Measurements from ENCODE around the gene KRT2. TPM values are rescaled to one million over a fixed set of nuclear protein-coding genes. Genes with fewer than 3 reads are reported as not detected.
A peak's percentile ranks its signal among the peaks of the same experiment; 100 is the strongest.
"Not testable (repeated sequence)": the region's sequence is repeated elsewhere in the genome, so short reads cannot be mapped to it uniquely, and the experiment has no call there.

The KRT2 gene
- polyA plus RNA-seq, 1 donor: not detected

DNA sequence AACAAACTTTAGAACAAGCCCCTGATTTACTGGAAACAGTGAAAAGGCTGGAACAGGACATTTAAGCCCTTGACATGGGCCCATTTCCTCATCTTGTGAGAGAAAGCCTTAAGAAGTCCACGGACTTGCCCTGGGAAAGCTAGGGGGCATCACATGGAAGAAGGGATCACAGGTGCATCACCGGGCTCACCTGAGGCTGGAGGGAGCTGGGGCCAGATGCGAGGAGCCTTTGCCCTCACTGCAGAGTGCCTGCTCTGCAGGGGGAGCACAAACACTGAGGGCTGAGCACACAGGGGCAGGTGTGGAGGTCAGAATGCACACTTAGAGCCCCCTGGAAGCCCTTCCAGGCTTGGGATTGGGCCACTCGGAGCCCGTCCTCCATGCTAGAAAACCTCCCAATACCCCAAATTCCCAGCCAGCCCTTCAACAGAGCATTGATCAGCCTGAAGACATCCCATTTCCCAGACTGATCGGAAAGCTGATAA, 33.4 kb upstream of the KRT2 start:
- no peak for DNase-seq (ENCODE audit: low read depth)

DNA sequence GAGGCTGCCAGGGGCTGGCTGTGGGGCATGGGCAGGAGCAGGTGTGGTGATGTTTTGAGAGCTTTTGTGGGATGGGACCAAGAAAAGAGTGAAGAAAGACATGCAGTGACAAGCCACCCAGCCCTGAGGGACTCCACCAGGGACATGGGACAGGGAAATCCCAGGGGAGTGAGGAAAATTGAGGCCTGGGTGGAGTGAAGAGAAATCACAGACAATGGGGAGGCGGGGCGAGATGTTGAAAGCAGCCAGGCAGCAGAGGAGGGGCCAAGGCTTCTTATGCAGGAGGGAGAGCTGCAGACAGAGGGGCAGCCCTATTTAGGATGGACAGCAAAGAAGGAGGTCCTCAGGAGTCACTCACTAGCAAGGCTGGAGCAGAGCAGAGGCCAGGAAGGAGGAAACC, 32.4 kb upstream of the KRT2 start:
- no peak for DNase-seq (ENCODE audit: low read depth)

DNA sequence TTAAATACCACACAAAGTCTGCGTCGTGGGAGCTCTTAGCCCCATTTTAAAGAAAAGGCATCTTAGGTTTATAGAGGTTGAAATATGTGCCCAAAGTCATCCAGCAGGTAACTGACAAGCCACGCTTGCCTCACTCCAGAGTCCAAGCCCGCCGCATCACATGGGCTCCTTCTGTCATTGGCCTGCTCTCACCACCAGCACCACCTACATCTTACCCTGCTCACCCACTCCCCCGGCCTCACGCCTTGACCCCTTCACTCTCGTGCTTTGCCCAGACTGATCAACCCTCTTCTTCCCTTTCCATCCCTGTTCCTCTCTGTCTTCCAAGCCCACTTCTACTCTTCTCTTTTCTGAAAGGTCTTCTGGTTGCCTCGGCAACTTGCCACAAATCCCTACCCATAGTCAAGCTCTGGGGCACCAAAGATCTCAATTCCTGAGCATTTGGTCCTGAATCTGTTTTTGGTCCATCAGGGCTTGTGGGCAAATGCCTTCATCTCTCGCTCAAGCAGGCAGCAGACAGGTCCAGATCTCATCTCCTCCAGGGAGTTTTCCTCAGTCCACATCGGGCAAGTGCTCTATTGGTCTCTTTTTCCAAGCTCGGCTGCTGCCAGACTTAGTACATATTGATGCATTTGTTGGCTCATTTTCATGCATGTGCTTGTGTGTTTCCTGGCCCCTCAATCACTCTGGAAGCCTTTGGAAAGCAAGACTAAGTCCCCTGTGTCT, 31.7 kb upstream of the KRT2 start:
- no peak for DNase-seq (ENCODE audit: low read depth)

DNA sequence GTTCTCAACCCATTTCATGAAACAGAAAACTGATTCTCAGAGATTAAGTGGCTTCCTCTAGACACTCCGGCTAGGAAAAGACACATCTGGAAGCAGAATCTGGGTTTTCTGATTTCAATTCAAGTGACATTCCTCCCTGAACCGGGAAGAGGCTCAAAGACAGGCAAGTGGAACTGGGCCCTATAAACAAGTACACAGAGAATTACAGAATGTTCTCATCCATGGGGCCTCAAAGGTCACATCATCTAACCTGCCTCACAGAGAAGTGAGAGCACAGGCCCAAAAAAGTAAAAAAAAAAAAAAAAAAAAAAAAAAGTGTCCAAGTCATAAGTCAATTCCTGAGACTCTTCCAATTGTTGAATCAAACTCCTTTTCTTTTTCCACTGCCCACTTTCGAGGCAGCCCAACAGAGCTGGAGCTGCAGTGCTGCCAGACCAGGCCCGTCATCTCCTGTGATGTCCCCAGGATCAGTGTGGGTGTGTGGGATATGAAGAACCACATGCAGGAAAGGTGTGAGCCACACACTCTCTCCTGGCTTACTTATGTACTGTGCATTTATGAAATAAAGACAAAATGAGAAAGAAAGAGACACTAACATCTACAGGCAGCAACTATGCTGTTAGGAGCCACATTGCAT, 31.0 kb upstream of the KRT2 start:
- peak; percentile 14 for DNase-seq (ENCODE audit: low read depth)

DNA sequence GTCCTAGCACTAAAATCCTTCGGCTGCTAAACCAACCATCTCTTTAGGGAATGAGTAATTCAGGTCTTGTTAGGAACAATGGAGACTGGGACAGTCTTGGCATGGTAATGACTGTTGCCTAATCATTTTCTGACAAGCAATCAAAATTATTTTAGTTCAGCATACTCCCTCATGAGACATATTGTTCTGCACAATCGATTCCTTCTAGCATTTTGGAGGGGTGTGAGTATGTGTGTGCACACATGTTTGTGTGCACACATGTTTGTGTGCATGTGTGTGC, 30.3 kb upstream of the KRT2 start:
- no peak for DNase-seq (ENCODE audit: low read depth)

DNA sequence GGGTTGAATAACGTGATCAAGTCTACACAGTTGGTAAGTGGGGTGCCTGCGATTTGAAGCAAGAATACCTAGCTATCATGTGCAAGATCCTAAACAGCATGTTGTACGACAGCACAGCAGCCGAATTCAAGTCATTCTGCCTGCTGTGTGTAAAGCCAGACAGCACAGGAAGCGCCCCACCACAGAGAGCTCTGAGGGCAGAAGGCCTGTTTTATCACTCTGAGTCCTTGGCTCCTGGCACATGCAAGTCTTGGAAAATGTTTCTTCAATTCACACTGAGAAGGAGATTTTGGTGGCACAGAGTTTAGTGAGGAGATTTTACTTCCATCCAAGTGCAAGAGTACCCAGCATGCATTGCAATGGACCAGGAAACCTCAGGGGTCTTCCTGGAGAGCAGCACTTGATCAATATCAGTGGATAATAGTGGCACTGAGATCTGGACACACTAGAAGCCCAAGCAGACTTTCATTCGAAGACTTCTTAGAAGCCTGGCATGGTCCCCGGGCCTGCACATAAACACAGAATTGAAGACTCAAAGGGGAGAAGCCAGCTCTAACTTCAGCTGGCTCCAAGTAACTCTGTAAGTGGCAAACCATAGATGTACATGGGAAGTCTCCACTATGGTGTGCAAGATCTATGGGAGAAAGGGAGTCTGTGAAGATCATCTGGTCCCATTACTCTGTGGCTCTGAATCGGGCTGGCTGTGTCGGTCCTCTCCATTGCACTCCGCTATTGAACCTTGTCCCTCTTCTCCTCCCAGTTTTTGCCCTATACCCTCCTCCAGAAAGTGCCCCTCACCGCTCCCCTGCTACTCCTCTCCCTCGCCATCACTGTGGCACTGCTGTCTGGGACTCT, 29.7 kb upstream of the KRT2 start:
- DNase-seq (ENCODE audit: low read depth): no peak

DNA sequence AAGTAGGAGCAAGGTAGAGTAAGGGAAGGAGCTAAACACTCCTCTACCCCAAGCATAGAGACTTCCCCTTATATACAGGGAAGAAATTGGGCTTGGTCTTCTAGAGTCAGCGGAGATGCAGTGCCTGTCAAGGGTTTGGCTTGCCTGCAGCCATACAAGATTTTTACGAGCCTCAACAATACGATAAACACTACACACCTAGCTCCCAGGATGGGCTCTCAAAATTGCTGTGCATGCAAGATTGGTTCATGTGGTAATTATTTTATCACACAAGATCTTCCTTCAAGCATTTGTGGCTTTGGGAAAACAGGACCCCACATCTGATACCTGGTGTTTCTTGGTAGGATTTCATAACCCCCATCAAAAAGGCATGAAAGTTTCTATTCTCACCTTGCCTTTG, 28.4 kb upstream of the KRT2 start, which contains the start of gene KRT1:
Gene KRT1 (minus strand): TSS at position 45 of the 400 bp plus-strand sequence. CDS start 59 bp downstream, outside the sequence.
- no peak for DNase-seq (ENCODE audit: low read depth)

DNA sequence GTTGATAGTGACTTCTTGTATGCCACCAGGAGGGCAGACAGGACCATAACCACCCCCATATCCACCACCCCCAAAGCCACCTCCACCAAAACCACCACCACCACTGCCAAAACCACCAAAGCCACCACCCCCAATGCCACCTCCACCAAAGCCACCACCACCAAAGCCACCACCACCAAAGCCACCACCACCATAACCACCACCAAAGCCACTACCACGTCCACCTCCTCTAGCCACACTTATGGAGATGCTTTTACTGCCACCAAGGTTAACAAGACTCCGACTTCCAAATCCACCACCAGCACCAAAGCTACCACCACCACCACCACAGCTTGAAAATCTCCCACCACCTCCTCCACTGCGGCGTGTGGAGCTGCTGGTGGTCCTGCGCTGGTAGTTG, 27.9 kb upstream of the KRT2 start:
- no peak for DNase-seq (ENCODE audit: low read depth)

DNA sequence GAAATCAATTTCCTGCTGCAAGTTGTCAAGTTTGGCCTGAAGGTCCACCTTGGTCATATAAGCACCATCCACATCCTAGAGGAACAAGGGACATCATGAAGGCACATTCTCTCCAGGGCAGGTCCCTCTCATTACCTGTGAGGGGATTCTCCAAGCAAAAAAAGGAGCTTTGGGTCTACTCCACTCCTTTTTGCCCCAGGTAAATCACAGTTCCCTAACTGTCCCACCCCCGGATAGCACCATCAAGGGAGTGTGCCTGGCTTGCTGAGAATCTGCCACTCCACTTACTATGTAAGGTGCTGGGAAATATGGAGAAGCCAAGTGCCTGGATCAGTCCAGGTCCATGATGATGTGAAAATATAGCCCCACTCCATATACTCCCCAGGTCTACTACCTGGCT, 25.7 kb upstream of the KRT2 start:
- no peak for DNase-seq (ENCODE audit: low read depth)

DNA sequence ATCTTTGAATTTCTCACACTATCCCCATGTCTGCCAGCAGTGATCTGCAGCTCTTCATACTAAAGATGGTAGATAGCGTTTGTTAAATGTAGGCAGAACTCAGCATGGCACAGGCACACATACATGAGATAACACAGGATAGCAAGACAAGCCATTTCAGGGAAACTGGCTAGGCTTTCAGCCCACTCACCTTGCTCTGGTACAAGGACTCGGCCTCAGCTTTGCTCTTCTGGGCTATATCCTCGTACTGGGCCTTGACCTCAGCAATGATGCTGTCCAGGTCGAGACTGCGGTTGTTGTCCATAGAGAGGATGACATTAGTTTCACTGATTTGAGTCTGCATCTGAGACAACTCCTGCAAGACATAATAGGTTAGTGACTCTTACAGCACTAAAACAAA, 25.1 kb upstream of the KRT2 start:
- no peak for DNase-seq (ENCODE audit: low read depth)

DNA sequence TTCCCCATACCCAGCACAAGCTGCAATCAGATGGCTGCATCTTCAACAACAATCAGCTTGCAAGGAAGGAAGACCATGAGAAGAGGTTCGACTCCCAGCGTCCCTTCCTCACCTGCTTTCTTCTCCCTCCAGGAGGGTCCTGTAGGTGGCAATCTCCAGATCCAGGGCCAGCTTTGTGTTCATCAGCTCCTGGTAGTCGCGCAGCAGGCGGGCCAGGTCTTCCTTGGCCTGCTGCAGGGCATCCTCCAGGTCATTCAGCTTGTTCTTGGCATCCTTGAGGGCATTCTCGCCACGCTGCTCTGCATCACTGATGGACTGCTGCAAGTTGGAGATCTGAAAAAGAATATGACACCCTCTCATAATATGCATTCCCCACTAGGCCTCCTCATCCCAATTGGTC, 24.2 kb upstream of the KRT2 start:
- no peak for DNase-seq (ENCODE audit: low read depth)

DNA sequence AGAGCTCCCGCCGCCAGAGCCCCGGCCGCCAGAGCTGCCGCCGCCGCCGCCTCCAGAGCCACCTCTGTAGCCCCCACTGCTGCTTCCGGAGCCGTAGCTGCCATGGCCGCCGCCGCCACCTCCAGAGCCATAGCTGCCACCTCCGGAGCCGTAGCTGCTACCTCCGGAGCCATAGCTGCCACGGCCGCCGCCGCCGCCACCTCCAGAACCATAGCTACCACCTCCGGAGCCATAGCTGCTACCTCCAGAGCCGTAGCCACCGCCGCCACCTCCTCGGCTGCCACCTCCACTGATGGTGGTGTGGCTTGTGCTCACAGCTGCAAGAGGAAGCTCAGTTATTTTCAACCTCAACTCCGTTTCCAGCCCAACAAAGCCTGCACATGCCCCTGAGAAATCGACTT, 23.3 kb upstream of the KRT2 start:
- DNase-seq (ENCODE audit: low read depth): no peak

DNA sequence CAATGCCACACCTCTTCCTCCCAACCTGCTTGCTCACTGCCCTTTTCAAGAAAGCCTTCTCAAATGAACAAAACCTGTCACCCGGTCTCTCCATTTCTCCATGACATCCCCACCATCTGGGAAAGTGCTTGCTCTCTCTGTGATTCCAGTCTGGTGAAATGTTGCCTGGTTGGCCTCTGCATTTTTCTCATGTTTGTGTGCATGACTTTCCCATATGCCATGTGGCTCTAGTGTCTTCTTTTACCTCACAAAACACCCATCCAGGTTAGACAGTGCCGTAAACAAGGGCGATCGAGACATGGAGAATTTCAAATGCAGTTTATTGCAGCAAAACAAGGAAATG, 22.4 kb upstream of the KRT2 start:
- no peak for DNase-seq (ENCODE audit: low read depth)

DNA sequence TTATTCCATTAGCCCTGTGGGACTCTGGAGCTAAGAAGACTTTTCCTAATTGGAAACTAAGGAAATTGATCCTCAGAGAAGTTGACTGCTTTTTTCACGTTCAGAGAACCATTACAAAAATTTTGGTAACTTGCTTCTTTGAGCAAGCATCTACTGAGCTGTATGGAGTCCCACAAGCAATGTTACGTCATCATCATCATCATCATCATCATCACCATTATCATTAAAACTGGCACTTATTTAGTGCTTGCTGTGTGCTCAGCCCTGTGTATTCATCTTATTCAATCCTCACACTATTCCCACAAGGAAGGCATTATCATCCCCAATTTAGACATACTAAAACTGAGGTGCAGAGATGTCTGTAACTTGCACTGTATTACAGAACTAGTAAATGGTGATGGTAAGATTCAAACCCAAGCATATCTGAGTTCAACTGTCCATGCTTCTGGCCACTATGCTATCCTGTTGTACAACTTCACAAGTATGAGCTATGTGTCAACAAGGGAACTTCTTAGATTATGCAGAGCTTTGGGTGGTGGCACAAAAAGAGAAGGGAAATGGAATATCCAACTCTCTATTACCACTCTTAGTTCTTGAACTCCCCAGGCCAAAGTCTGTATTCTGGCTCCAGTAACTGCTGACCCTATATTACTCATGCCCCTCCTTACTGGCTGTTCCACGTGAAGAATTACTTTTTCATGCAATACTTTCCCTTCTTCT, 21.9 kb upstream of the KRT2 start:
- no peak for DNase-seq (ENCODE audit: low read depth)

DNA sequence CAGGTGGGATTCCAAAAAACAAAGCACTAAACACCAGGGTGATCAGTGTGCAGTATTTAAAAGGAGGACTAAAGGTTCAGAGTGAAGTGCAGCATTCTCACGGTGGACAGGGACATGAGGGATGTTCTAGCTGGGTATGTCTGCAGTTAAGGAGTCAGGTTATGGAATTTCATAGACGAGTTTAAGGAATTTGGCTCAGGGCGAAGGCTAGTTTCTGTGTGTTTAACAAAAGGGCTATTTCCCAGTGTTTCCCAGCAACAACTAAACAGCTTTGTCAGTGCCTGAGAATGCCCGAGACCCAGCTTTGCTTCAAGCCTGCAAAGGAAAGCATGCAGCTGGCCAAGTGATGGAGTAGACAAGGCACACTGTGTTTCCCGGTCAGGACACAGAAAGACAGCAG, 21.2 kb upstream of the KRT2 start:
- no peak for DNase-seq (ENCODE audit: low read depth)

DNA sequence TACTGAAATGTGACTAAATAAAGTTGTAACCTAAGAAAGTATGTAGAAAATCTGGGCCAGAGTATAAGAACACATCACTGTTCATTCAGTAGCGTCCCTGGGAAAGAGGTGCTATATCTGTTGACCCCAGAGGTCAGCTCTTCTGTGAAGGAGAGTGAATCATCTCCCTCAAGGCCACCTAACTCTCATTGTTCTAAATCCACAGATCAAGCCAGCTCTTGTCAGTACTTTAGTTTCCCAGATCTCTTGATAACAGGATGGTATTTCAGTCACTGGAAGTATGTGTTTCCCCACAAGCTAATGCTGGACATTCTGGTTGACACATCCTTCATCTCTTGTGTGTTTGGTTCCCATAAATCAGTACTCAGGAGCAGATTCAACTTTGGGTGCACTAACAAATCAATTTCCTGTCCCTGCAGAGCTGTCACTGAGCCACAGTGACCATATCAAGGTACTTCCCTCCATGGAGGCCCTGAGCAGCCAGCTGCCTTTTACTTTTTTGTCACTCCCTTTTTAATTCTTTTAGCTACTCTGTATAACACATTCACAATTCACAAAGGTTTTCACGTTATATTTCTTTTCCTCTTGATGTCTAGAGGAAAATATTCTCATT, 20.4 kb upstream of the KRT2 start:
- DNase-seq (ENCODE audit: low read depth): no peak

DNA sequence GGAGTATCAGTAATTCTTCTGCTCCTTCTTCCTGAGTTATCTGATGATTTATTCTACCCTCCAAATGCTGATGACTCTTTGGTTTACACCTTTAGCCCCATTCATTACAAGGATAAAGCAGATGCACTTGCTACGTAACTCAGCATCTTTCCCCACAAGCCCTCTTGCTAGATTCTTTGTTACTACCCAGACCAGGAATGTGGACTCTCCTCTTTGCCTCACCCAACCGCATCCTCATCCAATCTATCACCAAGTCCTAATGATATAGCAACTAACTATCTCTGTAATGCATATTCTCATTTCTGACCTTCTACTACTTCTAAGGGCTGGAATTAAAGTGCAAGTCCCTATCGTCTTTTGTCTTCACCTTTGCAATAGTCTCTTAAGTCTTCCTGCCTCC, 18.9 kb upstream of the KRT2 start:
- DNase-seq (ENCODE audit: low read depth): no peak

DNA sequence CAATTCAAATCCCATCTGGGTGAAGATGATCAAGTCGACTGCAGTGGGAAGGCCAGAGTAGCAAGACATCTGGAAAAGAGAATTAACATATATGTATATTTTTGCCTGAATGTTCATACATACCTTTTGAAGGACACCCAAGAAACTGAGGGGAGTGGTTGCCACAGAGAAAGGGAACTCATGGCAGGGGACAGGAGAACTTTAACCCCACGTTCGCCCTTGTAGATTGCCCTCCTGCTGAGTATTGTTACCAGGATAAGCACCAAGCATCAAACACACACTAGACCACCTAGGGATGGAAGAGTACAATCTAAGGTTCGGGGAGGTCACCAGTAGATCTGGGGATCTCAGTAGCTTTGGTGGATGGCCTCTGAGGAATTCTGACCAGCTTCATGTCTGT, 18.5 kb upstream of the KRT2 start:
- no peak for DNase-seq (ENCODE audit: low read depth)

DNA sequence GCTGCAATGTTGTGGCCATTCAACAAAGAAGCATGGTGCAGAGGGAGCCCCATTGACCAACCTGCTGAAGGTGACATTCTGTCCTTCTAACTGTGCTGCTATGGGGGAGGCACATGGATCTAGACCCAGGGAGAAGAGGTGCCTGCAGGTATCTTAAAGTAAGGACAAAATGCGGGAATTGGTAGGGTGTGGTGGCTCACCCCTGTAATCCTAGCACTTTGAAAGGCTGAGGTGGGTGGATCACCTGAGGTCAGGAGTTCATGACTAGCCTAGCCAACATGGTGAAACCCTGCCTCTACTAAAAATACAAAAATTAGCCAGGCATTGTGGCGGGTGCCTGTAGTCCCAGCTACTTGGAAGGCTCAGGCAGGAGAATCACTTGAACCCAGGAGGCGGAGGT, 17.9 kb upstream of the KRT2 start:
- not testable (repeated sequence) for DNase-seq (ENCODE audit: low read depth)

DNA sequence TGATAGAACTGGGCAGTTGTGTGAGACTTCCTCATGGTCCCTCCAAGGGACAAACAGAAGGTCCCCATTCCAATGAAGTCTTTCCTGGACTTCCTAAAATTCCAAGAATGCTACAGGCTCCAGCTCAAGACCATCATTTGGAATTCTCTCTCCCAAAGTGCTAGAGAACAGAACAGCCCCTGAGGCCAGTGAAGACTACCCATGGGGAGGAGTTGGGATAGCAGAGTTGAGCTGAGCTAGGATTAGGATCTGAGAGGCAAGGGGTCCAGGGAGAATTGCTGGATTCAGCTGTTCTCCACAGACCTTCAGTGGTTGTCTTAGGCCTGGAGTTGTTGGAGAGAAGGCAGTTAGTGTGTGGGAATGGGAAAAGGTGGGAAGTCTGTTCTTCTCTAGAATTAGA, 17.4 kb upstream of the KRT2 start:
- DNase-seq (ENCODE audit: low read depth): no peak

DNA sequence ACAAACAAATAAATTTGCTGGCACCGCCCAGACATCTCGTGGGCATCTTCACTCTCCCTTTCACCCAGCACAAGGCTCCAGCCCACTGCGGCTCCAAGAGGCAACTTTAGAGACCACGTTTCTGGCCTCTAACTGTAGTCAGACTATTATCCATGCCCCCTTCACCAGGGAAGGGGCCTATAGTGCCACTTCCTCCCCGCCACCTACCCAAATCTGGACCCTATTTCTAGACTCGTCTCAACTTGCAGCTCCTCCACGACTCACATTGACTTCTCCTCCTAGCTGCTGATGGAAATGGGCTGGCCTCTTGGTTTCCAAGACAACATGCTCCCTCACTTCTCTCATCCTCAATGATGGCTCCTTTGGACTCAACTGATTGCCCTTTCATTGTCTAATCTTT, 15.9 kb upstream of the KRT2 start:
- DNase-seq (ENCODE audit: low read depth): no peak

DNA sequence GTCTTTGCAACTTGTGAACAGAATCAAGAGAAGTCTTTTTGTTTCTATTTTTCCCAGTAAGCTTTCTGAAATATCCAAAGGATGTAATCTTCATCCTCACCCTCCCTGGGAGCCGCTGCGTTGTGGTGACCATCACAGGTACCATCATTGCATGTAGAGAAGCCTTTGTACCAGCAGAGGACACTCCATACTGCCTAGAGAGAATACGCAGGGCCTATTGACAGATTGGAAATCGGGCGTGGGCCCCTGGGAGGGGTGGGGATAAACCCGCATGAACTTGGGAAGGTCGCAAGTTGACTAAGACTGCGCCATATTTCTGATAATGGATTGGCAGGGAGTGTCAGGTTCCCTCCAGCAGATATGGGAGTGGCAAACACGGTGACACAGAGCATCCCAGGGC, 15.5 kb upstream of the KRT2 start:
- DNase-seq (ENCODE audit: low read depth): no peak
